H9 (cell line): Measurements from ENCODE around the gene C9. TPM values are rescaled to one million over a fixed set of nuclear protein-coding genes. Genes with fewer than 3 reads are reported as not detected.

Source experiments
- DNase-seq: peaks from one replicate; pipeline ENCODE4 v3.0.0-alpha.2; 2017
- H2AFZ ChIP-seq: one replicate; pipeline ENCODE4 v1.6.1; 2013; ENCODE audit warnings: mild to moderate bottlenecking, low read length, control low read depth, moderate library complexity
- H2AK5ac ChIP-seq: 2 replicates; pipeline ENCODE4 v1.6.1; 2013; ENCODE audit warnings: low read length, control low read depth, mixed read lengths; ENCODE audit not compliant: insufficient read length
- H2BK120ac ChIP-seq: one replicate; pipeline ENCODE4 v1.6.1; 2013; ENCODE audit warnings: low read depth, mild to moderate bottlenecking, low read length, control low read depth, inconsistent platforms; ENCODE audit not compliant: poor library complexity, severe bottlenecking
- H2BK12ac ChIP-seq: 2 replicates; pipeline ENCODE4 v1.6.1; 2013; ENCODE audit warnings: low read length, control low read depth, mixed read lengths, low read depth; ENCODE audit not compliant: insufficient read length
- H2BK15ac ChIP-seq: 2 replicates; pipeline ENCODE4 v1.6.1; 2013; ENCODE audit warnings: low read depth, low read length, control low read depth
- H2BK20ac ChIP-seq: one replicate; pipeline ENCODE4 v1.6.1; 2013; ENCODE audit warnings: low read depth, mild to moderate bottlenecking, low read length, control low read depth, inconsistent platforms; ENCODE audit not compliant: poor library complexity, severe bottlenecking
- H2BK5ac ChIP-seq: 2 replicates; pipeline ENCODE4 v1.6.1; 2013; ENCODE audit warnings: low read length, control low read depth, mixed read lengths; ENCODE audit not compliant: insufficient read length
- H3K14ac ChIP-seq: 2 replicates; pipeline ENCODE4 v1.6.1; 2013; ENCODE audit warnings: low read length, control low read depth; ENCODE audit not compliant: insufficient read depth
- H3K18ac ChIP-seq: 2 replicates; pipeline ENCODE4 v1.6.1; 2013; ENCODE audit warnings: low read depth, mild to moderate bottlenecking, mixed read lengths, low read length, control low read depth; ENCODE audit not compliant: insufficient read length
- H3K23ac ChIP-seq: 2 replicates; pipeline ENCODE4 v1.6.1; 2013; ENCODE audit warnings: low read length, control low read depth, mixed read lengths, low read depth; ENCODE audit not compliant: insufficient read length
- H3K23me2 ChIP-seq: 2 replicates; pipeline ENCODE4 v1.6.1; 2013; ENCODE audit warnings: low read depth, mild to moderate bottlenecking, mixed read lengths, low read length, control low read depth; ENCODE audit not compliant: insufficient read length, poor library complexity, severe bottlenecking
- H3K27ac ChIP-seq: 2 replicates; pipeline ENCODE4 v1.5.1; 2013; ENCODE audit warnings: low read length, control low read depth, mixed read lengths, low read depth; ENCODE audit not compliant: insufficient read length
- H3K27me3 ChIP-seq: 2 replicates; pipeline ENCODE4 v1.6.1; 2013; ENCODE audit warnings: low read length, control low read depth, inconsistent platforms; ENCODE audit not compliant: insufficient read depth
- H3K4ac ChIP-seq: 2 replicates; pipeline ENCODE4 v1.6.1; 2013; ENCODE audit warnings: low read depth, mild to moderate bottlenecking, control low read depth, inconsistent platforms, low read length, moderate library complexity
- H3K4me1 ChIP-seq: 2 replicates; pipeline ENCODE4 v1.6.1; 2013; ENCODE audit warnings: low read length, control low read depth, inconsistent platforms; ENCODE audit not compliant: insufficient read depth
- H3K4me2 ChIP-seq: 2 replicates; pipeline ENCODE4 v1.6.1; 2013; ENCODE audit warnings: low read length, control low read depth, mixed read lengths; ENCODE audit not compliant: insufficient read length, insufficient read depth
- H3K56ac ChIP-seq: 2 replicates; pipeline ENCODE4 v1.6.1; 2013; ENCODE audit warnings: low read depth, mild to moderate bottlenecking, mixed read lengths, low read length, control low read depth; ENCODE audit not compliant: insufficient read length
- H3K79me1 ChIP-seq: 2 replicates; pipeline ENCODE4 v1.6.1; 2013; ENCODE audit warnings: low read depth, mild to moderate bottlenecking, moderate library complexity, low read length, control low read depth, inconsistent platforms; ENCODE audit not compliant: insufficient read depth, poor library complexity, severe bottlenecking
- H3K79me2 ChIP-seq: 2 replicates; pipeline ENCODE4 v1.6.1; 2013; ENCODE audit warnings: low read length, control low read depth, inconsistent platforms; ENCODE audit not compliant: insufficient read depth
- H3K9ac ChIP-seq: 2 replicates; pipeline ENCODE4 v1.6.1; 2013; ENCODE audit warnings: low read length, control low read depth, mixed read lengths; ENCODE audit not compliant: insufficient read length; ENCODE audit errors: extremely low read depth
- H3K9me3 ChIP-seq: one replicate; pipeline ENCODE4 v1.6.1; 2013; ENCODE audit warnings: low read depth, low read length, inconsistent platforms; ENCODE audit not compliant: control insufficient read depth
- H3T11ph ChIP-seq: one replicate; pipeline ENCODE4 v1.6.1; 2013; ENCODE audit warnings: mild to moderate bottlenecking, low read length, control low read depth, inconsistent platforms
- H4K20me1 ChIP-seq: one replicate; pipeline ENCODE4 v1.6.1; 2013; ENCODE audit not compliant: control insufficient read depth, insufficient read length, insufficient read depth
- H4K5ac ChIP-seq: 2 replicates; pipeline ENCODE4 v1.6.1; 2013; ENCODE audit warnings: low read depth, mild to moderate bottlenecking, mixed read lengths, low read length, control low read depth; ENCODE audit not compliant: insufficient read length
- H4K8ac ChIP-seq: replicated peaks from 2 replicates; pipeline ENCODE4 v1.6.1; 2013; ENCODE audit warnings: low read length, control low read depth, mixed read lengths, low read depth; ENCODE audit not compliant: insufficient read length
- H4K91ac ChIP-seq: 2 replicates; pipeline ENCODE4 v1.6.1; 2013; ENCODE audit warnings: low read depth, mild to moderate bottlenecking, moderate library complexity, mixed read lengths, low read length, control low read depth; ENCODE audit not compliant: insufficient read length
- H3K27ac Mint-ChIP-seq, 3 experiments: 2 replicates in 2 of 3; 3 replicates in 1 of 3; pipeline ENCODE4 v1.8.0; 2020 to 2021; ENCODE audit warnings: mixed read lengths in 3 of 3, mild to moderate bottlenecking in 1 of 3, moderate library complexity in 1 of 3
- H3K27me3 Mint-ChIP-seq: 2 replicates; pipeline ENCODE4 v1.8.0; 2021; ENCODE audit warnings: low read depth, mild to moderate bottlenecking, moderate library complexity, mixed read lengths
- H3K36me3 Mint-ChIP-seq, 3 experiments: 2 replicates in 2 of 3; 3 replicates in 1 of 3; pipeline ENCODE4 v1.8.0; 2020 to 2021; ENCODE audit warnings: low read depth in 3 of 3, mixed read lengths in 3 of 3; ENCODE audit not compliant: insufficient read depth in 1 of 3
- H3K4me1 Mint-ChIP-seq, 2 experiments: 2 replicates each; pipeline ENCODE4 v1.8.0; 2020; ENCODE audit warnings: mixed read lengths in 2 of 2
- H3K4me3 Mint-ChIP-seq, 2 experiments: 2 replicates in 1 of 2; 3 replicates in 1 of 2; pipeline ENCODE4 v1.8.0; 2020 to 2021; ENCODE audit warnings: mild to moderate bottlenecking in 2 of 2, mixed read lengths in 2 of 2, moderate library complexity in 1 of 2
- H3K9me3 Mint-ChIP-seq, 2 experiments: 2 replicates in 1 of 2; 3 replicates in 1 of 2; pipeline ENCODE4 v1.8.0; 2020; ENCODE audit warnings: mild to moderate bottlenecking in 2 of 2, mixed read lengths in 2 of 2, moderate library complexity in 1 of 2
- WGBS: extraction: QIAGEN DNeasy Blood & Tissue Kit; methylation state at CpG from one replicate; pipeline ENCODE4 v1.1.7; 2013; ENCODE audit warnings: missing lambda C conversion rate, low lambda C conversion rate, mixed read lengths; ENCODE audit not compliant: insufficient read length; ENCODE audit errors: extremely low coverage; 5-methylcytosine and 5-hydroxymethylcytosine counted together
- total RNA-seq: library from RNA; stranded (reverse); gene quantifications from 2 replicates; pipeline ENCODE4 v1.2.1, GENCODE V29; 2021
- TF ChIP-seq, protein P1 (sequence below): fragments of 200-600 bp; sonication (generic); conservative IDR thresholded peaks from 3 replicates; pipeline ENCODE4 v1.8.0; 2021; ENCODE audit warnings: antibody characterized with exemption, mild to moderate bottlenecking

Gene C9
- total RNA-seq, 1 experiment from 2014 or later, result not detected

DNA sequence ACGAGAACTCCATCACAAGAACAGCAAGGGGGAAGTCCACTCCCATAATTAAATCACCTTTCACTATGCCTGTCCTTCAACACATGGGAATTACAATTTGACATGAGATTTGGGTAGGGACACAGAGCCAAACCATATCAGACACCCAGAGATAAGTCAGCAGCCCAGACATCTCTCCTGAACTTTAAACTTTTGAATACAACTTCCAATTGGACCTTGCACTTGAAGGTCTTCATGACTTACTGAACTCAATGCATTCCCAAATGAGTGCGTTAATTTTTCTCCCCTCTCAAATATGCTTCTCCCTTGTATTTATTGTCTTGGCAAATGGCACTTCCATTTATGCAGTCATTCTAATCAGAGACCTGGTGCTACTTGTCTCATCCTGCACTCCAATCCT is 12.1 kb downstream of the C9 start:
- DNase-seq, result no peak
- Histone ChIP-seq H3K4me2 (no peak overlapping the region), H2AK5ac (no peak overlapping the region), H4K5ac (no peak overlapping the region), H2BK20ac (no peak overlapping the region), H3K79me2 (no peaks in the 10 kb centered on the region), H4K20me1 (no peaks in the 10 kb centered on the region), H3K56ac (no peak overlapping the region), H3K4me1 (no peaks in the 10 kb centered on the region; the same call in 1 of the 2 replicates), H2BK120ac (no peak overlapping the region), H3K79me1 (no peaks in the 10 kb centered on the region), H4K91ac (no peak overlapping the region), H3K27ac (no peak overlapping the region), H3K18ac (no peak overlapping the region), H2BK15ac (no peak overlapping the region), H3K23me2 (no peaks in the 10 kb centered on the region), H3K9ac (no peak overlapping the region), H4K8ac (no peak overlapping the region), H2BK12ac (no peak overlapping the region), H3K14ac (no peak overlapping the region), H3K27me3 (no peaks in the 10 kb centered on the region), H3K9me3 (no peaks in the 10 kb centered on the region), H3T11ph (no peak overlapping the region), H2AFZ (no peak overlapping the region), H3K23ac (no peak overlapping the region), H2BK5ac (no peak overlapping the region), H3K4ac (no peak overlapping the region)
- H3K9me3 Mint-ChIP-seq, result peaks cover 20 to 32% of the 10 kb centered on the region in 2 experiments
- no peak overlapping the region for H3K4me3 Mint-ChIP-seq
- H3K36me3 Mint-ChIP-seq, result peaks cover 8 to 16% (median 10%) of the 10 kb centered on the region in 3 experiments
- no peaks in the 10 kb centered on the region for H3K27me3 Mint-ChIP-seq
- no peak overlapping the region for H3K27ac Mint-ChIP-seq
- no CpG with 5 or more reads among the region's 2 CpGs for WGBS
- peaks cover 4 to 5% of the 10 kb centered on the region in 2 experiments; a peak in 1 of 4 replicates for H3K4me1 Mint-ChIP-seq
- TF ChIP-seq, protein P1, sequence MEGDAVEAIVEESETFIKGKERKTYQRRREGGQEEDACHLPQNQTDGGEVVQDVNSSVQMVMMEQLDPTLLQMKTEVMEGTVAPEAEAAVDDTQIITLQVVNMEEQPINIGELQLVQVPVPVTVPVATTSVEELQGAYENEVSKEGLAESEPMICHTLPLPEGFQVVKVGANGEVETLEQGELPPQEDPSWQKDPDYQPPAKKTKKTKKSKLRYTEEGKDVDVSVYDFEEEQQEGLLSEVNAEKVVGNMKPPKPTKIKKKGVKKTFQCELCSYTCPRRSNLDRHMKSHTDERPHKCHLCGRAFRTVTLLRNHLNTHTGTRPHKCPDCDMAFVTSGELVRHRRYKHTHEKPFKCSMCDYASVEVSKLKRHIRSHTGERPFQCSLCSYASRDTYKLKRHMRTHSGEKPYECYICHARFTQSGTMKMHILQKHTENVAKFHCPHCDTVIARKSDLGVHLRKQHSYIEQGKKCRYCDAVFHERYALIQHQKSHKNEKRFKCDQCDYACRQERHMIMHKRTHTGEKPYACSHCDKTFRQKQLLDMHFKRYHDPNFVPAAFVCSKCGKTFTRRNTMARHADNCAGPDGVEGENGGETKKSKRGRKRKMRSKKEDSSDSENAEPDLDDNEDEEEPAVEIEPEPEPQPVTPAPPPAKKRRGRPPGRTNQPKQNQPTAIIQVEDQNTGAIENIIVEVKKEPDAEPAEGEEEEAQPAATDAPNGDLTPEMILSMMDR, result no peak
